SU-DHL-6 (cell line): ENCODE results near the gene NEGR1.

ENCODE experiments used
- CTCF ChIP-seq: fragments of 200-600 bp; sonication (generic); IDR thresholded peaks from one replicate; pipeline ENCODE4 v1.5.1; 2017; ENCODE audit warnings: antibody characterized with exemption, mild to moderate bottlenecking, low read length, moderate library complexity; ENCODE audit not compliant: insufficient read depth, poor library complexity, severe bottlenecking
- EZH2phosphoT487 ChIP-seq: fragments of 200-600 bp; sonication (generic), shearing (Covaris generic); conservative IDR thresholded peaks from 2 replicates; pipeline ENCODE4 v1.6.1; 2018; ENCODE audit warnings: mild to moderate bottlenecking, antibody characterized with exemption, low read length, moderate library complexity, mixed read lengths

GRCh38 chr1:72037745-72038343, 244.5 kb downstream of the NEGR1 start:
- TF ChIP-seq EZH2phosphoT487 (no peak), CTCF (peak; percentile 40)
